ENCODE data around the gene TNIP1.

The TNIP1 gene

DNA sequence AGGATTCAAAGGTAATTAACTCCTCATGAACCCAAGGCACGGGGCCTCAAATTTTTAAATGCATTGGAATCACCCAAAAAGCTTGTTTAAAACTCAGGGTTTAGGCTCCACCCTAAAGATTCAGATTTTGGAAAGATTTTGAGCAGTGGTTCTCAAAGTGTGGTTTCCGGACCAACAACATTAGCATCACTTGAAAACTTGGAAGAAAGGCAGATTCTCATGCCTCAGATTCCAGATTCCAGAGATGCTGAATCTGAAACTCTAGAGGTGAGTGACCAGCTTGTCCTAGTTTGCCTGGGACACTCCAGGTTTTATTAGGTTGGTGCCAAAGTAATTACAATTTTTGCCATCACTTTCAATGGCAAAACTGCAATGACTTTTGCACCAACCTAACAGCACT lies 24.7 kb upstream of the TNIP1 start:
- DNase-seq (ENCODE audit: low read depth in 3 of 3), result no peak

DNA sequence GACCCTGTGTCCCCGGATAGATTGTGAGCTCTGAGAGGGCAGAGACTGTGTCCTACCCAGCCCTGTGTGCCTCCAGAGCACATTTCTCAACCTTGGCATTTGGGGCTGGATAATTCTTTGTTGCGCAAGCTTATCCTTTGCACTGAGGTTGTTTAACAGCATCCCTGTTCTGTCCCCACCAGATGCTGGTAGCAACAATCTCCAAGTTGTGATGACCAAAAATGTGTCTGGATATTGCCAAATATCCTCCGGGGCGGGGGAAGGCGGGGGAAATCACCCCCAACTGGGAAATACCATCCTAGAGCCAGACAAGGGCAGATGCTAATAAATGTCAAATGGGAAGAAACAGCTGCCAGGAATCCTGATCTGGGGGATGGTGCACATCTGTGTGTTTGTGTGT lies 24.0 kb upstream of the TNIP1 start:
- DNase-seq (ENCODE audit: low read depth in 3 of 3), result no peak

DNA sequence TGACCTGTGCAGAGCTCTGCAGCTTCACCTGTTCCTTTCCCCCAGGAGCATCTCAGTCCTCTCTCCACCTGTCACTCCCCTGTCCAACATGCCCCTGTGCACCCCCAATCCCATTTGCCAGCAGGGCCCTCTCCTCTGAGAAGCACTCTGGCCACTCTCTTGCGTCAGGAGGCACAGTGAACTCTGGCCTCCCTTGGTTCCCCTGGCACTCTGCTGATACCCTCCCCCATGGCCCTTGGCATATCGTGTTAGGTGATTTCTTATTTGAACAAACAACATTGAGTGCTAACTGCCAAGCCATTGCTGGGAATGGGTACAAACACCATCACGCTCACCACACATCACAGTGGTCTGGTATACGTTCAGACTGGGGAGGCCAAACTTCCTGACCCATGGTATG lies 20.9 kb upstream of the TNIP1 start:
- DNase-seq (ENCODE audit: low read depth in 3 of 3), result no peak

DNA sequence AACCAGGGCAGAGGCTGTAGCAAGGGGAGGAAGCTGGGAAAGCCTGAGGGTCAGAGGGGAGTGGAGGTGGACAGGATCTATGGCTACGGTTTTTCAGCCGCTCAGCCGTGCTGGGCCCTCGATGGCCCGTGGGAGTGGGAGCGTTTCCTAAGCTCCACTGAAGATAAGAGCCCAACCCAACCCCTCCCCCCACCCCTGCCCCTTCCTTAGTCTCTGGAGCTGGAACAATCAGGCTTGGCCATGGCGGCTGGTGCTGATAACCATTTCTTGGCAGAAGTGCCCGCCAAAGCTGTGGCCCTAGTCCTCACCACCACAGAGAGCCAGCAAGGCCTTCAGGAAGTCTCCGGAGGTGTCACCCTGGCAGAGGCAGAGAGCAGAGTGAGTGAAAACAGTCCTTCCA lies 20.3 kb upstream of the TNIP1 start:
- no peak for DNase-seq (ENCODE audit: low read depth in 3 of 3)

DNA sequence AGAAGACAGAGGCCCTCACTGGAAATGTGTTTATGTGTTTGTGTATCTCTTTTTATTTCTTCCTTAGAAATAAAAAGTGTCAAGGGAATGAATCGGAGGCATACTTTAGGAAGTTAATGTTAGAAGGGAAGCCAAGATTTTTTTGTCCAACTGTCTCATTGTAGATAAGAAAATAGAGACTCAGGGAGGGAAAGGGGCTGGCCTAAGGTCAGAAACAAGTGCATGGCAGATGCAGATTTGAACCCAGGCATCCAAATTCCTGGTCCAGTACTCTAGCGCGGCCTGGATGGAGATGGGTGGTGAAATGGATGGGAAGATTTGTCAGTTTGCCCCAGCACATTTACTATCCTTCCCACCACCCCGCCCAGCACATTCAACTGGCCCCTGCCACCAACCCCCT lies 19.8 kb upstream of the TNIP1 start:
- DNase-seq (ENCODE audit: low read depth in 3 of 3), result no peak

DNA sequence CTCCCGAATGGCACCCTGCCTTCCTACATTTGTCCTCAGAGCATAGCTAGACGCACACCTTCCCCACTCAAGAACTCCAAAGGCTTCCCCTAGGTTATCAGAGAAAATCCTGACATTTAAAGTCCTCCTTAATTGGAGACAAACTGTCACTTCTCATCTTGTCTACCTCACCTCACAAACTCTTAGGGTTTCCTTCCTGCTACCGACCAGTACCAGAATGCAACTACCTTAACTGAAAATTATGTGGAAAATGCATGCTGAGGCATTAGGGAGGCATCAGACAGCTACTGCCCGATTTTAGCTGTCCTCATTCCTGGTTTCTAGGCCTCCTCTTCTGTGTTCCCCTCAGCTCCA lies 17.9 kb upstream of the TNIP1 start:
- DNase-seq (ENCODE audit: low read depth in 3 of 3), result no peak

DNA sequence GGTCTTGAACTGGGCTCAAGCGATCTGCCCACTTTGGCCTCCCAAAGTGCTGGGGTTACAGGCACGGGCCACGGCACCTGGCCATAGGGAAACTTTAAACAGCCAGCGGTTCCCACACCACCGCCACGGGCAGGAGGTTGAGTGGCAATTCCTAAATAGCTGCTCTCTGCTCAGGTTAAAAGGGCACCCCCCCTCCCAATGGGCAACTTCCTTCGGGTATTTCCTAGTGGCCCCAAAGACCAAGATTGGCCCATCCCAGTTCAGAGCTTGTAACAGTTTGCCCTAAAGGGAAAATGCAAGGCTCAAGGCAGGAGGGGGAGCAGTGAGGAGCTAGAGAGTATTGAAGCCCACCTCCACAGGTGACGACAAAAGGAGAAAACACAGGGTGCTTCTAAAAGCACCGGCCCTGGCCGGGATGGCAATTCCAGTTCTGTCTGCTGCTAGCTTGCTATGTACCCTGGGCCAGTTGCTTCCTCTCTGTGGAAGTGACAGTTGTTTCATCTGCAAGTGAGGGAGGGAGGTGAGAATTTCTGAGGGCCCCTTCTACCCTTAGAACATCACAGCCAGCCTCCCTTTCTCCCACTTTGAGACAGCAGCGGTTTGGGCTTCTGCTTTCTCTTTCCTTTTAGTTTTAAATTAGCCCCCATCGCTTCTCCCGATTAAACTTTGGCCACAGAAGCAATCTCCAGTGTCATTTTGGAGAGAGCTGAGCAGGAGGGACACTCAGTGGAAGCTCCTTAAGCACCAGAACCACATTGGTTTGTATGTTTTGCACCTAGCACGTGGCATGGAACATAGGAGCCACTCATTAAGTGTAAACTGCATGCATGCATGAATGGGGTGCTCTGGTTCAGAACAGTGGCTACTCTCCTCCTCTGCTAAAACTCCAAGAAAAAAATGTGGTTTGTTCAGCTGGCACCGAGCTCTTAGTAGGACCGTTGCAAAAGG lies 17.3 kb upstream of the TNIP1 start:
- no peak for DNase-seq (ENCODE audit: low read depth in 3 of 3)

DNA sequence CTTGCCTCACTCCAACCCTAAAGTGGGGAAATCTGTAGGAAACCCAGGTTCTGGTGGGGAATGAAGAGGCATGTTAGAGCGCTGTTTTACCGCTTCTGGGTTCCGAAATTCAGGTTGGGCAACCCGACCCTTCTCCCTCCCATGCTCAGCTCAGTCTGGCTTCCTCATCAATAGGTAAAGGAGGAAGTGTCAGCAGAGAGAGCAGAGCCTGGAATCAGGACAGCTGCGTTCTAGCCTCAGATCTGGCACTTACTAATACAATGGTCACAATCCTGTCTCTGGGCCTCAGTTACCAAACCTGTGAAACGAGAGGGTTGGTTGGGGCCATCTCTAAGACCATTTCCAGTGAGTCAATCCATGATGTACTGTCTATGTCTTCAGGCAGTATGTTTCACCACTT lies 16.2 kb upstream of the TNIP1 start:
- DNase-seq (ENCODE audit: low read depth in 3 of 3), result no peak

DNA sequence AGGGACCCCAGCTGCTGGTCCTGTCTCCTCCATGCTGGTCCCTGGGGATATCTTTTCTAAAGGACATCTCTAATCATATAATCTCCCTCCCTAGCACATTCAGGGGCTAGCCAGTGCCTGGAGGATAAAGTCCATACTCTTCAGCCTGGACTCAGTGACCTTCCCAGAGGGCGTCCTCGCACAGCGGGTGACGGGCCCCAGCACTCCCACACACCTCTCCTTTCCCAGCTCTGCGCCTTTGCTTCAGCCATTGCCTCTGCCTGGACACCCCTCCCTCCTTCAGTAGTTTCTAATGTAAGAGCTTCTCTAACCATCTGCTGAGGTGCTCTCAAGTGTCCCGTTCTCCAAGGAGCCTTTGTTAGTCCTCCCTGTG lies 15.2 kb upstream of the TNIP1 start:
- DNase-seq (ENCODE audit: low read depth in 3 of 3), result no peak

DNA sequence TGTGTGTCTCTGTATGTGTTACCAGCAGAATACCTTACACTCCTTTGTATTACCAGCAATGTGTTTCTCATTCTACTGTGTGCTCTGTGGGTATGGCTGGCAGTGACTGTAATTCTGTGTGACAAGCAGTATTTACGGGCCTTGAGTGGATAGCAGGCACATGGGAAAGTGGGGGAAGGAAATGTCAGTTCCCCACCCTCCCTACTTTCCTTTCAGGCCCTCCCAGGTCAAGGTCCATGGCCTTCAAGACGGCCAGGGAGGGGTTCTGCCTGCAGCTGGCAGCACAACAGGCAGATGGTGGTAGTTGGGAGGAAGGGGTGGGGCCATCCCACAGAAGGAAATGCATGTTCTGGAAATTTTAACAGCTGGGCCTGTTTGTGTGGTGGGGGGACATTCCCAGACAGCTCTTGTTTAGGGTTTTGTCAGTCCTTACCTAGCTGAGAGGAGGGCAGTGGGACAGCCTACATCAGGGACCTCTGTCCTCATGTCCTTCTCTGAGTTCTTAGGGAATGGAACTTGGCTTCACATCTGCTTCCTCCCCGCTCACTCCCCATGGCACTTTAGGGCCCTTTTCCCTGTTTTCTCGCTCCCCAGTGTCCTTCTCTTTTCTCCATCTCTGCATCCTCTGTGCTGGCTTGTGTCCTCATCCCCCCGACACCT lies 14.6 kb upstream of the TNIP1 start:
- no peak for DNase-seq (ENCODE audit: low read depth in 3 of 3)

DNA sequence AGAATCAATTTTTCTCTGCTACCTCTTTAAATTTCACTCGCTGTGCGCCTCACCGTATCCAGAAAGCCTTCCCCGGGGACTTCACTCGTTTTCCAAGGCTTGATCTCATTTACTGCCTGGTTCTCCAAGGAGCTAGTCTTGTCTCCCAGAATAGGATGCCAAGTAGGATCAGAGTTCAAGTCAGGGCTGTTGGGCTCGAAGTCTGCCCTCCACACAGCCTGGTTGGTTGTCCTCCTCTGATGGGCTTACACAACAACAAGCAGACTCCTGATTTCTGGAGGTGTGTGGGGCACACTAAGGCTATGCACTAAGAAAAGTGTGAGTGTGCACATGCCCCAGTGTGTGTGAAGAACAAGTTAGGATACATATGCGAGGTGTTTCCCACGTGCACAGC lies 14.0 kb upstream of the TNIP1 start:
- DNase-seq (ENCODE audit: low read depth in 3 of 3), result no peak

DNA sequence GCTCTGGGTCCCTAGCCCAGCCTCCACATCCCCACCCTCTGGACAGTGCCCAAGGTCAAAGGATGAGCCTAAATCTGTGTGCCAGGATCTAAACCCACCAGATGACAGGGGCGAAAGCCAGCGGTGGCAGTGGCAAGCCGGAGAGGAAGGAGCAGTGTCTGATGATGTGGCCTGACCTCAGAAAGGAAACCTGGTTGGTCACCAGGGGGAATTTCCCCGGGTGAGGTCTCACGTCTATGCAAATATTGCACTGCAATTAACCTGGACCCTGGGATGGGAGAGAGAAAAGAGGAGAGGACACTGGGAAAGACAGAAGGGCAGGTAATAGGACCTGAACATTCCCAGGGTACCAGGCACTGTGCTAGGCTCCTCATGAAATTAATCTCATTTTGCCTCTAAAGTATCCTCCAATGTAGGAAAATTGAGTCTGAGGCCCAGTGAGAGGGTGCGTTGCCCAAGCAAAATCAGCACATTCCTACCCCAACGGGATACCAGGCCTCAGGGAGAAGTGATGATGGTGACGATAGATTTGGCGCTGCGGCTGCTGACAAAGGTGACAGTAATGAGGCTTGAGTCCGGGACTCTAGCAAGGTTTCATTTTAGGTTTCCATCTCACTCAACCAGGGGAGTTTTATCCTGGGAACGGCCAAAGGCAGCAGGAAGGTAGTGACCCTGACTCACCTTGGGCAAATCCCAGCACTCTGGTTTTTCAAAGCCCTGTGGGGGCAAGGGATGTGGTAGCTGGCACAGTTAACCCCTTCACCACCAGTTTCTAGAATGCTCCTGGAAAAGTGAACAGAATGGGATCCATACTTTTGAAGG lies 13.4 kb upstream of the TNIP1 start:
- peak; percentile 50 to 53 (median 51) for DNase-seq (ENCODE audit: low read depth in 3 of 3)

DNA sequence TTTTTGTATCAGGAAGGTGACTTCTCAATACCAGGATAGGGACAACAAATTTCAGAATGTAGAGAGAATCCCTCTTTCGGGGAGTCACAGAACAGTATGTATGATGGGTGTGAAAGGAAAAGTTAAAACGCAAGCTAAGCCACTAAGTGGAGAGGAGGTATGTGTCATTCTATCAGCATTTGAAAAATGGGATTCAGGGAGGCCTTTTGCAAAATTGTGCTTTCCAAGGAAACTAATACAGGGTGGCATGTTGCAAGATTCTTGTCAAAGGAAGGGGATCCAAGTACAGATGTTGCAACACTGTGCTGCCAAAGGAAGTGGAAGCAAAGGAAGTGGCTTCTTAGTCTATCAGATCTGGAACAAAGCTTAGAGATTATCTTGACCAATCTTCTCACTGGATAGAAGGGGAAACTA lies 12.6 kb upstream of the TNIP1 start:
- no peak for DNase-seq (ENCODE audit: low read depth in 3 of 3)

DNA sequence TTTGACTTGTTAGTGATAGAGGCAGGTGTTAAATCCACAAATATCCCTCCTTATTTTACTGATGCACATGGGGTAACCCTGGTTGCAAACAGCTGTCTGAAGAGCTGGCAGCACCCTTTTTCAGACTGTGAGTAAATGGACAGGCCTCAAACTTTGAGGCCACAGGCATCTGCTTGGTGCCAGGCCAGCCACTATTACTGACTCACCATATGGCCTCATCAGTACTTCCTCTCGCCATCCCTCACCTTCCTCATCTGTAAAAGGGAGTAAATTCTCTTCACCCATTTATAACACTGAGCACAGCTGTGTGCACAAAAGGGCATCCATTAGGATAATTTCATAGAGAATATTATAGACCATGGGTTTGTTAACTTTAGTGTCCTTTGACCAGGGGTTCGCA lies 11.9 kb upstream of the TNIP1 start:
- DNase-seq (ENCODE audit: low read depth in 3 of 3), result no peak

DNA sequence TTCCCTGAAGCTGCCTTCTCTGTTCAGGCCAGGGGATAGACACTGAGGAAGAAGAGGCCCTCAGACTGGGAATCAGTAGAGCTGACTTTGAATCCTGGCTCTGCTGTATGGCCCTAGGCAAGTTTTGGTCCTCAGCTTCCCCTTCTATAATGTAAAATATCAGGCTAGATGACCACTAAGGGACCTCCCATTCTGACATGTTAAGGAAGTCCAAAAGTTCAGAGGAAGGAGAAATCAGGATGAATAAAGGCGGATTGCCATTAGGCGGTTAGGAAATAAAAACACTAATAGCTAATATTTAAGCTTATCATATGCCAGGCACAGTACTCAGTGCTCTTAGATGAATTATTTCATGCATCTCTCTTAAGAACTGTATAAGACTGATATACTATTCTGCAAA lies 8.9 kb upstream of the TNIP1 start:
- no peak for DNase-seq (ENCODE audit: low read depth in 3 of 3)

DNA sequence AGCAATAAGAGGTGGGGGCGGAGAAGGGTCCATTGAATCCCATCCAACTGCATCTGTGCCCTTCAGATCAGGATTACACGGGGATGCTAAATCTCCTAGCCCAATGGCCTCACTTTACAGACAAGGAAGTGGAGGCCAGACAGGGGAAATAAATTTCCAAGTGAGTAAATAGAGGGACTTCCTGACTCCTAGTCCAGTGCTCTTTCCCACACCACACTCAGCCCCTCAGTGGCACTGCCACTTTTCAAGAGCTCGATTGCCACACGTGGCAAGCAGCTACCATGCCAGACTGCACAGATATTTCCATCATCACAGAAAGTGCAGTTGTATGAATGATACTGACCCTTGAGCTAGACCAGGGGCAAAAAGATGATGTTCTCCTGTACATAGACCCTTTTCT lies 8.2 kb upstream of the TNIP1 start:
- no peak for DNase-seq (ENCODE audit: low read depth in 3 of 3)

DNA sequence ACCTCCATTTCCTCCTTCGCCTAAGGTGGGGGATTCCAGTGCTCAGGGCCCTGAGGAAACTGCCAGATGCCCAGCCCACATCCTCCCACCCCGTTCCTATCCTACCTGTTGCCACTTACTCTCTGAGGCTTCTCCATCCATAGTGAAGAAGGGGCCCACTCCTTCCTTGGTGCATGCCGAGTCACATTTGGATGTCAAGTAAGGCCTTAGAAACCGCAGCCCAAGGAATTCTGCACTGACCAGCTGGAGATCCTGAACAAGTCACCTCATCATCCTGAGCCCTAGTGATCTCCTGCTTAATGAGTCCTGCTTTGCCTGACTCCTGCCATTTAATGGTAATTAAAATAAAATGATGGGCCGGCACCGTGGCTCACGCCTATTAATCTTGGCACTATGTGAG lies 6.7 kb upstream of the TNIP1 start:
- DNase-seq (ENCODE audit: low read depth in 3 of 3), result no peak

DNA sequence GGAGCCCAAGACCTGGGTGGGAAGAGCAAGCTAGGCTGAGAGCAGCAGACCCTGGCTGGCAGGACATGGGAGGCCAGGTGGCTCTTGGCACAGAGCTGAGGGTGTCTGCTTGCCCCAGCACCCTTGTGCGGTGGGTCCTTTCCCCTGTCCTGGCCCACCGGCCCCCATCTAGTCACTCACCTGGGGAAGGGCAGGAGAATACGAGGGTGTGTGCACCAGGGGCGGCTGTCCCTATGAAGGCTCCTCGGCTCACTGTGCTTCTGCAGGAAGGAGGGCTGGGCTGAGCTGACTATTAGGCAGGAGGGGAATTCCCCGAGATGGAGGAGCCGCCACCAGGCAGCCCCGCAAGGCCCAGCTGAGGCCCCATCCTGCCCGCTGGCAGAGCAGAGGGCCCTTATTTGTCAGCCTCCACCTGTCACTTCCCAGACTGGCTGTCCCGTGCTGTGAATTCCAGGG lies 6.1 kb upstream of the TNIP1 start:
- DNase-seq (ENCODE audit: low read depth in 3 of 3), result no peak

DNA sequence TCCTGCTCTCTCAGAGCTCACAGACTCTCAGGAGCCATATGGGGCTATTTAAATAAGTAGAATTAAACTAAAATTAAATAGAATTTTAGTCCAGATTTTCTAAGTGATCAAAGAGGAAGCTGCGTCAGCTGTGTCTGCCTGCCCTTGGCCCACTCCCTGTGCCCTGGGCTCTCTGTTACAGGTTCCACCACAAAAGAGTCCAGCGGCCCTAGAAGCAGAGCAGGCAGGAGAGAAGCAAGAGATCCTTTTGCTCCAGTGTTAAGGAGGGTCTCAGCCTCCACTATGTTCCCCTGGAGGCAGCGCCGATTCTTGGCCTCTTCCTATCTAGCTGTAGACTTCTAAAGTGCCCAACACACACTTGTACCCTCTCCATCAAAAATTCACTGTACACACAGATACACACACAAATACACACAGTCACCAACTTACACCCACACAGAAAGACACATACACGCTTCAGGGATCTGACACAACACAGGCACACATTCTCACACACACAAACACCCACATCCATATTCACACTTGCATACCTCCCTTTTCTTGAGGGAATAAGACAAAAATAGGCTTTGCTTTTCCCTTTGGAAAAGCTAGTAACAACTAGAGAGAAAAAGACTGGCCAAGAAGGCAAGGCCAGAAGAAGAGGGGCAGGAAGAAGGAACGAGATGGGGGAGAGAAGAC lies 5.5 kb upstream of the TNIP1 start:
- no peak for DNase-seq (ENCODE audit: low read depth in 3 of 3)

DNA sequence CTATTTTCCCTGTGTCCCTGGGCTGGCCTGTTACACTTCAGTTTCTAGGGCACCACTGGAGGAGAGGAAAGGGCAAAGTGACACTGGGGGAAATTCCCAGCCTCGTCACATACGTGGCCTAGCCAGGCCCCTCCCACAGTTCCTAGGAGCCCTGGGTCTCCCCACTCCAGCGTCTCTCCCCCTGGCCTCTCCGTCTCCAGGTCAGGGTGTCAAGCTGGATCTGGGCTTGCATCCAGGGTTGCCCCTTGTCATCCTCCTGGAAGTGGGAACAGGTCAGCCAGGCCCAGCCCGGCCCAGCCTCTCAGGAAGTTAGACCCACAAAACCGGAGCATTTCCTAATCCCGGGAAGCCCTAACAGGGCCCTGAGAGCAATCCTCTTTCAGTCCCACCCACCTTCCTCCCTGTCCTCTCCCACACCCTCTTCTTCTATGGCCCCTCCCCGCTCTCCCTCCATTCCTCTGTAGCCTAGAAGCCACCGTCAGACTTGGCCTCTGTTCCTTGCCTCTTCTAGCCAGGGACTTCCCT lies 4.7 kb upstream of the TNIP1 start:
- no peak for DNase-seq (ENCODE audit: low read depth in 3 of 3)

DNA sequence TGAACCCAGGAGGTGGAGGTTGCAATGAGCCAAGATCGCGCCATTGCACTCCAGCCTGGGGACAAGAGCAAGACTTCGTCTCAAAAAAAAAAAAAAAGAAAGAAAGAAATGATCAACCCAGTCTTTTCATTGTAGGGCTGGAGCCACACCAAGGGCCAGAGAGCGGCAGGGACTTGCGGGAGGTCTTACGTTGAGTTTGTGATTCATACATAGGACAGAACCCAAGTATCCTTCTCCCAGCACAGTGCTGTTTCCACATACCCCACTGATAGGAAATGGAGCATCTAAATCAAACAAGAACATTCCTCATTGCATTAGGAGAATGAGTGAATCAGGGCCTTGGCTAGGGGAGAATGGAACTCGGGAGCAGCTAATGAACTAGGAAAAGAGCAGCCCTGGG lies 3.5 kb upstream of the TNIP1 start:
- no peak for DNase-seq (ENCODE audit: low read depth in 3 of 3)

Data from stimulated activated CD4-positive, alpha-beta T cell treated with anti-CD3 and anti-CD28 coated beads, TNF-alpha, amount 100 ng/mL, for 48 hours (primary cell).